ENCODE data around the gene UNC5C.

The UNC5C gene

GRCh38 chr4:95457353-95457752 lies 91.4 kb downstream of the UNC5C start:
- DNase-seq, result no peak

- no peak for DNase-seq
These were observed 98.5 kb downstream of the UNC5C start for GRCh38 chr4:95450294-95450693.

- DNase-seq, result no peak
These were observed 102.6 kb downstream of the UNC5C start for GRCh38 chr4:95446173-95446572.

GRCh38 chr4:95445251-95445650 lies 103.5 kb downstream of the UNC5C start:
- no peak for DNase-seq

GRCh38 chr4:95444812-95445211 lies 104.0 kb downstream of the UNC5C start:
- DNase-seq, result no peak

- DNase-seq, result no peak
These were observed 108.9 kb downstream of the UNC5C start for GRCh38 chr4:95439896-95440295.

GRCh38 chr4:95439071-95439470 lies 109.7 kb downstream of the UNC5C start:
- no peak for DNase-seq

GRCh38 chr4:95432466-95432865 lies 116.3 kb downstream of the UNC5C start:
- DNase-seq, result no peak

- DNase-seq, result no peak
These were observed 117.1 kb downstream of the UNC5C start for GRCh38 chr4:95431678-95432077.

- no peak for DNase-seq
These were observed 119.4 kb downstream of the UNC5C start for GRCh38 chr4:95429416-95429815.

GRCh38 chr4:95428291-95429070 lies 120.3 kb downstream of the UNC5C start:
- DNase-seq, result no peak

- DNase-seq, result no peak
These were observed 122.3 kb downstream of the UNC5C start for GRCh38 chr4:95426455-95426854.

- no peak for DNase-seq
These were observed 126.3 kb downstream of the UNC5C start for GRCh38 chr4:95422436-95422835.

GRCh38 chr4:95421869-95422268 lies 126.9 kb downstream of the UNC5C start:
- no peak for DNase-seq

- DNase-seq, result no peak
These were observed 131.2 kb downstream of the UNC5C start for GRCh38 chr4:95417531-95417930.

- DNase-seq, result no peak
These were observed 133.4 kb downstream of the UNC5C start for GRCh38 chr4:95415346-95415771.

- DNase-seq, result no peak
These were observed 137.2 kb downstream of the UNC5C start for GRCh38 chr4:95411371-95412088.

GRCh38 chr4:95410387-95410977 lies 138.3 kb downstream of the UNC5C start:
- no peak for DNase-seq

- DNase-seq, result no peak
These were observed 139.0 kb downstream of the UNC5C start for GRCh38 chr4:95409750-95410149.

- DNase-seq, result no peak
These were observed 139.6 kb downstream of the UNC5C start for GRCh38 chr4:95409127-95409526.

GRCh38 chr4:95402299-95402698 lies 146.5 kb downstream of the UNC5C start:
- no peak for DNase-seq

GRCh38 chr4:95398217-95398616 lies 150.6 kb downstream of the UNC5C start:
- DNase-seq, result no peak

- DNase-seq, result no peak
These were observed 153.9 kb downstream of the UNC5C start for GRCh38 chr4:95394752-95395306.

- no peak for DNase-seq
These were observed 155.0 kb downstream of the UNC5C start for GRCh38 chr4:95393821-95394220.
